NCI-H774 (cell line): ENCODE measurements around the gene FGF2.
"Not testable (repeated sequence)": the region's sequence is repeated elsewhere in the genome, so short reads cannot be mapped to it uniquely, and the experiment has no call there.

ENCODE experiments used
- DNase-seq: peaks from one replicate; lab custom pipeline; 2025; lab: John Stamatoyannopoulos, UW

FGF2 gene

GRCh38 chr4:122814426-122814825 lies 12.2 kb upstream of the FGF2 start:
- no peak for DNase-seq

- DNase-seq: no peak
These were observed 11.4 kb upstream of the FGF2 start for GRCh38 chr4:122815248-122815647.

- no peak for DNase-seq
These were observed 10.2 kb upstream of the FGF2 start for GRCh38 chr4:122816476-122816875.

- no peak for DNase-seq
These were observed 6.8 kb upstream of the FGF2 start for GRCh38 chr4:122819708-122820449.

GRCh38 chr4:122821092-122821491 lies 5.5 kb upstream of the FGF2 start:
- no peak for DNase-seq

- no peak for DNase-seq
These were observed 4.2 kb upstream of the FGF2 start for GRCh38 chr4:122822466-122822865.

- no peak for DNase-seq
These were observed 3.2 kb upstream of the FGF2 start for GRCh38 chr4:122823476-122823875.

GRCh38 chr4:122824616-122825015 lies 2.0 kb upstream of the FGF2 start:
- no peak for DNase-seq

GRCh38 chr4:122826079-122826527 lies 528 bp upstream of the FGF2 start:
- DNase-seq: no peak

- DNase-seq: no peak
These were observed 737 bp downstream of the FGF2 start for GRCh38 chr4:122827258-122827878.

- no peak for DNase-seq
These were observed 1.4 kb downstream of the FGF2 start for GRCh38 chr4:122827879-122828601.

GRCh38 chr4:122830426-122831095 lies 3.9 kb downstream of the FGF2 start:
- DNase-seq: no peak

- DNase-seq: no peak
These were observed 5.0 kb downstream of the FGF2 start for GRCh38 chr4:122831515-122832196.

GRCh38 chr4:122832732-122833131 lies 6.1 kb downstream of the FGF2 start:
- DNase-seq: no peak

- no peak for DNase-seq
These were observed 7.4 kb downstream of the FGF2 start for GRCh38 chr4:122833999-122834398.

GRCh38 chr4:122836941-122837340 lies 10.3 kb downstream of the FGF2 start:
- no peak for DNase-seq

GRCh38 chr4:122838034-122838433 lies 11.4 kb downstream of the FGF2 start:
- no peak for DNase-seq

GRCh38 chr4:122842392-122842791 lies 15.8 kb downstream of the FGF2 start:
- DNase-seq: no peak

GRCh38 chr4:122842984-122843531 lies 16.4 kb downstream of the FGF2 start:
- no peak for DNase-seq

- not testable (repeated sequence) for DNase-seq
These were observed 17.8 kb downstream of the FGF2 start for GRCh38 chr4:122844391-122844790.

GRCh38 chr4:122845066-122845465 lies 18.4 kb downstream of the FGF2 start:
- DNase-seq: no peak

GRCh38 chr4:122845760-122846159 lies 19.1 kb downstream of the FGF2 start:
- DNase-seq: no peak
